Ovary (tissue), 3 donors: ENCODE results near the gene PLSCR3.

Experiments used
- CTCF ChIP-seq, 3 donors: fragments of 450-650 bp in 2 of 3; fragments of 200-600 bp in 1 of 3; IDR thresholded peaks; one replicate each; pipeline versions ENCODE4 v1.5.1 to v1.8.0; 2016 to 2022; ENCODE audit warnings: antibody characterized with exemption in 3 of 3, mild to moderate bottlenecking in 1 of 3
- EP300 ChIP-seq: sonication (generic); formaldehyde crosslinking; IDR thresholded peaks from one replicate; pipeline ENCODE4 v1.6.1; 2017; ENCODE audit warnings: antibody characterized with exemption
- donor health status: DM: no; HTN: no; CAD: no.

GRCh38 chr17:7411427-7411750, 17.1 kb upstream of the PLSCR3 start:
- no peak for TF ChIP-seq CTCF (IDR thresholded peaks at IDR 0.05)
- TF ChIP-seq EP300 = no peak
